HG03469 (cell line): ENCODE data around the gene USP7.
"Not testable (repeated sequence)": the region's sequence is repeated elsewhere in the genome, so short reads cannot be mapped to it uniquely, and the experiment has no call there.

ENCODE experiments used
- ATAC-seq: cut with Tn5 transposase; IDR thresholded peaks from one replicate; pipeline ENCODE4 v1.9.1; 2021; ENCODE audit warnings: mild to moderate bottlenecking, moderate library complexity, moderate number of reproducible peaks; ENCODE audit not compliant: unreplicated experiment

Gene USP7

DNA sequence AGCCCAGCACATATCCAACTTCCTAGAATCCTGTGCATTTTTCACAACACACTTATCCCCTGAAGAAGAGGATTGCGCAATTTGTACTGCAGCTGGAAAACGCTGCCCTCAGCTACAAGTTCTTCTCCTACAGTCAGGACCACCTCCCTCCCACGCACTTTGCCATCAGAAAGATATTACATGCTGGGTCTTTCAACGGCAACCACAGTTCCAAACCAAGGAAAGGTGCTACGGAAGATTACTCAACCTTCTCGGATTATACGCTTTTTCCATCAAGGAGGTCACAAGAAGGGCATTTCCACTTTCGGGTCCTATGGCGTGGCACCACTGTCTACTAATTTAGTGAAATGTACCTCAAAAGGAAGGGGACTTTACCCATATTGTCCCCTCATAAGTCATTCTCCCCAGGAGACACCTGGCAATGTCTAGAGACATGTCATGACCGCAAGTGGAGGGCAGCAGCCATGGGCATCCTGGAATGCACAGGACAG, 35.2 kb downstream of the USP7 start:
- no peak for ATAC-seq

DNA sequence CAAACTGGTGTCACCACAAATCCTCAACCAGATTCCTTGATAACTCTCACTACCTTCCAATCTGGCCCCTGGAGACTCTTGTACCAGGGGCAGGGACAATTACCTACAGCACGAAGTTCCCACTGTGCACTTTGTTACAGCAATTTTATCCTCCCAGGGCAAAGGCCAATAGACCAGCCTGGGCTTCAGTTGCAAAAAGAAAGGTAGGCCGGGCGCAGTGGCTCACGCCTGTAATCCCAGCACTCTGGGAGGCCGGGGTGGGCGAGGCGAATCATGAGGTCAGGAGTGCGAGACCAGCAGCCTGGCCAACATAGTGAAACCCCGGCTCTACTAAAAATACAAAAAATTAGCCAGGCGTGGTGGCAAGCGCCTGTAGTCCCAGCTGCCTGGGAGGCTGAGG, 36.9 kb downstream of the USP7 start:
- ATAC-seq = no peak

DNA sequence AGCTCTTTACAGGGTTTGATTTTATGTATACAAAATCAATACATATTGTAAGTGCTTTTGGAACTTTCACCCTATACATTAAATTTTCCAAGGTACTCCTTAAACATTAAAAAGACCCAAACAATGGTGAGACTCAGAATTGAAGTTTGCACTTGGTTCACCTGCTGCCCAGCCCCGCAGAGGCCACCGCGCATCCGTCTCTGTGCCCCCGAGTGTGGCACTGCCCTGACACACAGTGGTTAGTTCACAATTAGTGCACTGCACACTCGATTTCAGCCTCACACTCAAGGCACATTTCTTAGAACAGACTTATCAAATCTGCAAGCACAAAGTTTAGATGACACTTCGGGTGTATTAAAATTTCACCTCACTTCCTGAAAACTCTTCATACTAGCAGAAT, 38.3 kb downstream of the USP7 start:
- ATAC-seq = no peak

GRCh38 chr16:8924214-8924613, 39.5 kb downstream of the USP7 start:
- no peak for ATAC-seq

- ATAC-seq = no peak
Observed at GRCh38 chr16:8923199-8923598, 40.5 kb downstream of the USP7 start.

- ATAC-seq = no peak
Observed at GRCh38 chr16:8921347-8921984, 42.2 kb downstream of the USP7 start.

- ATAC-seq = no peak
Observed at GRCh38 chr16:8920645-8921346, 42.9 kb downstream of the USP7 start.

DNA sequence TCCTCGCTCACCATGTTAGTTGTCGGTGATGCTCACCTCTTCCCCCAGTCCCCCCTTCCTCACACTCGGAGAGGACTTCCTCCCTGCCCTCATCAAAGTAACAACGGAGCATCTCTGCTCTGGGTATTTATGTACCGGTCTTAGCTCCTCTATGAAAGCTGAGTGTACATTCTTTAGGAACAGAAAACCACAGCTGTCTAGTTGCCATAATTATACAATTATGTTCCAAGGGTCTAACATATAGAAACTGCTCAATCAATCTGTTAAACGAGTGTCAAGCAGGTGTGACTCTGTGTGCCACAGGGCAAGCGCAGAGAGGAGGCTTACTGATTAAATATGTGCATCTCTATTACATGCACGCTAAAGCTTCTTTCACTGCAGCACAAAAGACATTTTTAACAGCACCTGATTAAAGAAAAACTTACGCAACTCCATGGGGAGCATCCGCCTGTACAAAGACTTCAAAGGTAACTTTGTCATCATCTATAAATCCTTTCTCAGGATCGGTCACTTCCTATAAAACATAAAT, 43.7 kb downstream of the USP7 start:
- no peak for ATAC-seq

DNA sequence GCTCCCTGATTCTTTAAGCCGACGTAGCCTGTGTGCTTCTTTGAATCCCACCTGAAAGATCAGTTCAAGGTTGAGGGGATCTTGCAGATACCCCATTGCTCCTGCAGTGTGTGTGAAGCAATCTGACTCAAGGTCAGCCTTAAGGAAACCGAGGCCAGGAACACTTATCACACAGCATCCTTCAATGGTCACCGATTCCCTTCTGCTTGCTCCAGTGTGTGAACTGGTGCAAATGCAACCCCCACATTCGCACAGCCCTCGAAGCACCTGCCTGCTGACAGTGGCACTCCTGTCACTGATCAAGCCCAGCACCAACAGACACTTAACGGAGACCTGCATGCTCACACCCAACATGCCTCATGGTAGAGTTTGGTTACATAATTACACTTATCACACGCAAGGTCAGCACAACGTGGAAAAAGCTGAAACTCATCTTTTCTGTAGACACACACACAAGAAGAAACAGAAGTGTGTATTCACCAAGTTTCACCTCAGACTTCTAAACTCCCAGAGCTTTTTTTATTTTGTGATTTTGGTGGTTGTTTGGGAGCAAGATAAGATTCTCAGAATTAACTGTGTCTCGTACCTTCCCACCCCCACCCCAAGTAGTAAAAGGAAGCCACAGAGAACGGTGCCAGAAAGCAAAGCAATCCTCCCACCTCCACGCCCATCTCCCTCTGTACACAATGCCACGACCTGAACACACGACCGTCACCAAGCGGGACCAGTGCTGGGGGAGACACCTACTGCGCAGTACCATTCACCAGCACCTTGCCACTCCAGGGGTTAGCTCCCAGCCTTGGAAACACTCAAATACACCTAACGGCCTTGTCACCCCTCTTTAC, 44.4 kb downstream of the USP7 start:
- ATAC-seq = no peak

GRCh38 chr16:8917336-8917735, 46.4 kb downstream of the USP7 start:
- not testable (repeated sequence) for ATAC-seq

GRCh38 chr16:8916541-8917225, 47.0 kb downstream of the USP7 start:
- ATAC-seq = no peak

DNA sequence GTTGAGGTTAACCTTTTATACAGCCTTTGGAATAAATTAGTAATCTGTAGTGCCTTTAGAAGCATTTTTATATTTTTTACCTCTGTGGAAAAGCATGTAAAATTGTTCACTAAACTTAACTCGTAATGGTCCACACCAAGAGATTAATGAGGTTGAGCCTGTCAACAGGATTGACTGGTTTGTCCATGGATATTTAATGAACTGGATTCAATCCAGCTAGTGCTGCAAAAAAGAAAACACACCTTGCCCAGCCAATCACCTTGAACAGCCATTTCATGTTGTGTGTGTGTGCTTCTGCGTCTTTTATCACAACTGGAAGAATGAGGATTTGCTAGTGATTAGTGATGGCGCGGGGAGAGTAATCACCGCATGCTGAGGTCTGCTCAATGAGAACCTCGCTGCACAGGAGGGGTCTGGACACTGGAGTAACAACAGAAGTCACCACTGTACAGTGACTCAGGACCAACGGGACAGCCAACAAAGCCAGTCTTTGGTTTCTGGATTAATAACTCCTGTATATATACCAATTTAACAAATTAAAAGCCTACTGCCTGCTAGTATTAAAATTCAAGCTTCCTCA, 47.9 kb downstream of the USP7 start:
- no peak for ATAC-seq

GRCh38 chr16:8914098-8914497, 49.6 kb downstream of the USP7 start:
- ATAC-seq = no peak

DNA sequence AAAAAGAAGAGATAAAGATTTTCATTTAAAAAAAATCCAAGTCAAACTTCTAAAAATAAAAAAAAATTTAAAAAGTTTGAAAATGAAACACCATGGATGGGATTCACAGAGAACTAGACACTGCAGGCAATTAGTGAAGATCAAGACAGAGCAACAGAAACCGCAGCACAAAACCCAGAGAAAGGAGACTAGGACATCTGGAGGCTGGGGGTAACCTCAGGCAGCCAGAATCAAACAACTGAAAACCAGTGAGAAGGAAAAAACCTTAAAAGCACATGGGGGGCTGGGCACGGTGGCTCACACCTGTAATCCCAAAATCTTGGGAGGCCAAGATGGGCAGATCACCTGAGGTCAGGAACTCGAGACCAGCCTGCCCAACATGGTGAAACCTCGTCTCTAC, 50.9 kb downstream of the USP7 start:
- no peak for ATAC-seq

GRCh38 chr16:8910811-8911210, 52.9 kb downstream of the USP7 start:
- ATAC-seq = no peak

DNA sequence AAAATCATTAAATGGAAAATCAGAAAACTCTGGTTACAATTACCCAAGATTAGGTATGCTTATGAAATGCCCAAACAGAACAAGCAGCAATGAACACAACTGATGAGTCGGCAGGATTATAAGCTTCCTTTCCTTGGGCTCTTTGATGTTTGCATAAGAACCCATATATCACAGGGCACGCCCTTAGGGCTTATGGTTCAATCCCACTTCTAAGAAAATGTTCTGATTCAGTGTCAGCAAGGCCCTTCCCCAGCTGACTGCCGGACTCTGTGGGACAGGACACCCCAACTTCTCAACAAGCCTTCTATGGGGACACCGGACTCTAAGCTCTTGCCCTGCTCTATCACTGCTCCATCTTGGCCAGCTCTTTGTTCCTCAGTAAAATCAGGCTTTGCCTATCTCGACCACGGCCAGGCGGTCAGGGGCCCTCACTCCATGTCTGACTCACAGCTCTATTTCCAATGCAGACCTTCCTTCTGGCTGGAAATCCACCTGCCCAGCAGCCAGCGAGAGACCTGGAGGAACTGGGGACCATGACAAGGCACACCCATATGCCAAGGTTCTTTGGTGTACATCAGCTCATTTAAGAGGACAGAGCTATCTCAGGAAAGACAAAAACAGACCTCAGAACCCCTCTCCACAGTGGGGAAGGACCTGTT, 54.8 kb downstream of the USP7 start:
- no peak for ATAC-seq

DNA sequence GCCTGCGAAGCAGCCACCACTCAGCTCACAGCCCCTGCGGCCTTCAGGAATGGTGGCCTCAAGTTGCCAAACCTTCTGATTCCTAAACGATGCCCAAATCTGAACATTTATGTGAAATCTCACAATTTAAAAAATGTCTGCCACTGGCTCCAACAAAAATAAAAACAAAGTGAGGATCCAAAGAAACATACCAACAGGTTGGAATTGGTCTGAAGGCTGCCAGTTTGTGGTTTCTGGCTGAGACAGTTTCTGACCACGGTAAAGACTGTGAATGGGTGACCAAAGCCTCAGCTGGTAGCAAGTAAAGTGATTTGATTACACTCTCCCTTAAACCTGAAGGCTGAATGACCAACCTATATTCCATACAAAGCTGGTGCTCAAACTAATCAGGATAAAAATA, 56.6 kb downstream of the USP7 start:
- no peak for ATAC-seq

DNA sequence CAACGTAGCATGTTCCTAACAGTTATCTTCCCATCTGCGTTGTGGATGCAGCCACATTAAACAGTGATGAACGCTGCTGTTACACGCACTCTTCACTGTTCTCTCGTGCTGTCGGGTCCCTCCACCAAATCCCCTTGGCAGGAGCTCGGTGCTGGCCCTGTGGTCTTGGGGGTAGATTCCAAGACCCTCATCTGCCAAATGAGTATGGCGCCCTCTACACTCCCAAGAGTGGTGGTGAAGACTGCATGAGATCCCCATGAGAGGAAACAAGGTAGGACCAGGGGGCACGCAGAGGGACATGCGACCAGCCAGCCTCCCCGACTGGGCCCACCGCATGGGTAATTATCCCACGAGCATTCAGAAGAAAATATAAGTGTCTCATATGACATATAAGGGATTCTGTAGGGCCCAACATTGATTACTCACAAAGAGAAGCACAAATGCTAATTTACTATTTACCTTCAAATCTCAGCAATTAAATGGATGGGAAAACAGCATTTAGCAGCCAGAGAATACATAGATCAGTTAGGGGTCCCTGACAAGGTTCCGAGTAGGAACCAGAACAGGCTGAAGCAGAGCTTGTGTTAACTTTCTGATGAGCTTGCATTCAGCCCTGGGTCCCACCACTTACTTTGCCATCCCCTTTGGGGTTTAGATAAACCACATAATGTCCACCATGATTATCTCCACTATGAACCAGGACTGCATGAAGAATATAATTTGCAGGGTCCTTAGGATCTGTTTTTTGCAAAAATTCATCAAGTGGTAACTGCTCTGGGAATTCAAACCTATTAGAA, 57.7 kb downstream of the USP7 start:
- ATAC-seq = no peak

- no peak for ATAC-seq
Observed at GRCh38 chr16:8905168-8905762, 58.4 kb downstream of the USP7 start.
